ENCODE measurements around the gene JSRP1. TPM values are rescaled to one million over a fixed set of nuclear protein-coding genes. Genes with fewer than 3 reads are reported as not detected.

JSRP1 gene
- total RNA-seq, 2 experiments from 2014 or later: 1.5 to 15.9 TPM

- ChIA-PET CTCF (ENCODE audit: unreplicated experiment) (interaction anchor here (0.8 kb wide), 1 partner anchor 20 kb away, joined by 3 read pairs; no protein-coding TSS in a partner anchor), POLR2A (interaction anchor here (0.9 to 1.0 kb wide), 3 partner anchors 16 to 157 kb away, joined by 3 to 4 read pairs (median 3); partner anchors contain the start of gene JSRP1)
- peak overlapping the region; percentile 91 for H3K4me2 ChIP-seq (ENCODE audit: low read length)
- peak; percentile 59 for DNase-seq (ENCODE audit: low spot score)
- peak overlapping the region; percentile 96 for H3K4me3 ChIP-seq (ENCODE audit: low read depth, low read length, poor library complexity, severe bottlenecking)
- no peak for TF ChIP-seq CTCF (conservative IDR thresholded peaks at IDR 0.05; ENCODE audit: low read length)
- TF ChIP-seq EZH2phosphoT487 (IDR thresholded peaks at IDR 0.05; ENCODE audit: borderline replicate concordance, low read depth, low read length): no peak
- no peaks in the 10 kb centered on the region for H3K9me2 ChIP-seq (ENCODE audit: insufficient read depth, low read length)
- intact Hi-C loops (cut with micrococcal nuclease; ENCODE audit: unreplicated experiment): loop anchor here (5.0 kb wide), 1 partner anchor 372 kb away; no protein-coding TSS in a partner anchor
- peaks cover 51% of the 10 kb centered on the region for H4K20me1 ChIP-seq (ENCODE audit: insufficient read depth, low read length)
- peak overlapping the region; percentile 15 for H3K27ac ChIP-seq (ENCODE audit: low read depth, low read length, poor library complexity, severe bottlenecking)
- peaks cover 78% of the 10 kb centered on the region for H3K79me2 ChIP-seq (ENCODE audit: insufficient read depth, low read depth, low read length)
- H2AFZ ChIP-seq (ENCODE audit: low read length): no peak overlapping the region
- no peaks in the 10 kb centered on the region for H3K9me3 ChIP-seq (ENCODE audit: low read length)
- H3K36me3 ChIP-seq (ENCODE audit: insufficient read depth, low read length): peaks cover 83% of the 10 kb centered on the region
- no TSS peak for BruUV-seq (replicated peaks)
- H3K4me1 ChIP-seq (ENCODE audit: insufficient read depth, low read length, poor library complexity, severe bottlenecking): peaks cover 39% of the 10 kb centered on the region
Measured at GRCh38 chr19:2239771-2240770, 16.1 kb downstream of the JSRP1 start.

- intact Hi-C loops (cut with micrococcal nuclease; ENCODE audit: unreplicated experiment): loop anchor here (5.0 kb wide), 1 partner anchor 373 kb away; no protein-coding TSS in a partner anchor
- Histone ChIP-seq H3K4me2 (ENCODE audit: low read length) (peak overlapping the region; percentile 91), H3K4me3 (ENCODE audit: low read depth, low read length, poor library complexity, severe bottlenecking) (peak overlapping the region; percentile 96), H2AFZ (ENCODE audit: low read length) (no peak overlapping the region), H3K27ac (ENCODE audit: low read depth, low read length, poor library complexity, severe bottlenecking) (peak overlapping the region; percentile 75), H3K9me2 (ENCODE audit: insufficient read depth, low read length) (no peaks in the 10 kb centered on the region), H3K79me2 (ENCODE audit: insufficient read depth, low read depth, low read length) (peaks cover 87% of the 10 kb centered on the region), H4K20me1 (ENCODE audit: insufficient read depth, low read length) (peaks cover 53% of the 10 kb centered on the region), H3K4me1 (ENCODE audit: insufficient read depth, low read length, poor library complexity, severe bottlenecking) (peaks cover 48% of the 10 kb centered on the region), H3K36me3 (ENCODE audit: insufficient read depth, low read length) (peaks cover 81% of the 10 kb centered on the region), H3K9me3 (ENCODE audit: low read length) (no peaks in the 10 kb centered on the region)
- TF ChIP-seq CTCF (conservative IDR thresholded peaks at IDR 0.05; ENCODE audit: low read length) (no peak), EZH2phosphoT487 (IDR thresholded peaks at IDR 0.05; ENCODE audit: borderline replicate concordance, low read depth, low read length) (no peak)
- CTCF ChIA-PET (ENCODE audit: unreplicated experiment): interaction anchor here (0.8 kb wide), 1 partner anchor 21 kb away, joined by 3 read pairs; no protein-coding TSS in a partner anchor
- no TSS peak for BruUV-seq (replicated peaks)
- POLR2A ChIA-PET: interaction anchor here (0.6 to 1.2 kb wide), 7 partner anchors 17 to 291 kb away, joined by 3 to 5 read pairs (median 3); partner anchors contain the start of gene JSRP1
- peak; percentile 42 for DNase-seq (ENCODE audit: low spot score)
Measured at GRCh38 chr19:2239173-2239572, 17.0 kb downstream of the JSRP1 start.
